Measurements from ENCODE around the gene CARD6.
"Not testable (repeated sequence)": the region's sequence is repeated elsewhere in the genome, so short reads cannot be mapped to it uniquely, and the experiment has no call there.

DNA sequence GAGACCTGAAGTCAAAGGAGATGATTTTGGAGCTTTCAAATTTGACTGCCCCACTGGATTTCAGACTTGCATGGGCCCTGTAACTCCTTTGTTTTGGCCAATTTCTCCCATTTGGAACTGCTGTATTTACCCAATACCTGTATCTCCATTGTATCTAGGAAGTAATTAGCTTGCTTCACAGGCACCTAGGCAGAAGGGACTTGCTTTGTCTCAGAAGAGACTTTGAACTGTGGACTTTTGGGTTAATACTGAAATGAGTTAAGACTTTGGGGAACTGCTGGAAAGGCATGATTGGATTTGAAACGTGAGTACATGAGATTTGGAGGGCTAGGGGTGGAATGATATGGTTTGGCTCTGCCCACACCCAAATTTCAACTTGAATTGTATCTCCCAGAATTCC is 41.9 kb downstream of the CARD6 start:
- TF ChIP-seq EZH2, CTCF (IDR thresholded peaks at IDR 0.05): not testable (repeated sequence)
